ENCODE data around the gene RSL1D1.

RSL1D1 gene

GRCh38 chr16:11886881-11887280 lies 35.5 kb upstream of the RSL1D1 start:
- DNase-seq (no peak), ATAC-seq (ENCODE audit: insufficient read depth, low read depth) (no peak)
- Histone ChIP-seq H4K20me1 (ENCODE audit: insufficient read depth, low read length) (no peaks in the 10 kb centered on the region), H2AFZ (ENCODE audit: low read depth, low read length) (no peak overlapping the region), H3K9ac (ENCODE audit: low read depth, low read length) (no peak overlapping the region), H3K27me3 (ENCODE audit: insufficient read depth, low read length, poor library complexity) (no peaks in the 10 kb centered on the region), H3K36me3 (ENCODE audit: insufficient read depth, low read length) (peaks cover 85% of the 10 kb centered on the region), H3K79me2 (ENCODE audit: insufficient read depth, low read length) (peaks cover 5% of the 10 kb centered on the region; the same call in 1 of the 2 replicates), H3K27ac (ENCODE audit: low read length) (no peak overlapping the region), H3K4me1 (ENCODE audit: insufficient read depth, low read length) (no peaks in the 10 kb centered on the region), H3K4me2 (ENCODE audit: insufficient read depth, low read length) (no peak overlapping the region), H3K4me3 (ENCODE audit: low read depth in 1 of 2, low read length in 2 of 2) (no peak overlapping the region), H3K9me3 (ENCODE audit: insufficient read depth, low read length, severe bottlenecking) (no peaks in the 10 kb centered on the region)
- TF ChIP-seq CTCF (IDR thresholded peaks at IDR 0.05; ENCODE audit: borderline replicate concordance, extremely low read depth, low read length, poor library complexity, severe bottlenecking): no peak
- TF ChIP-seq EZH2 (IDR thresholded peaks at IDR 0.05; ENCODE audit: borderline replicate concordance, low read depth, low read length, severe bottlenecking): no peak

- Histone ChIP-seq H3K9ac (ENCODE audit: low read depth, low read length) (no peak overlapping the region), H3K36me3 (ENCODE audit: insufficient read depth, low read length) (peaks cover 90% of the 10 kb centered on the region), H3K4me3 (ENCODE audit: low read depth in 1 of 2, low read length in 2 of 2) (no peak overlapping the region), H2AFZ (ENCODE audit: low read depth, low read length) (no peak overlapping the region), H3K79me2 (ENCODE audit: insufficient read depth, low read length) (peaks cover 4% of the 10 kb centered on the region; the same call in 1 of the 2 replicates), H3K27ac (ENCODE audit: low read length) (no peak overlapping the region), H4K20me1 (ENCODE audit: insufficient read depth, low read length) (no peaks in the 10 kb centered on the region), H3K27me3 (ENCODE audit: insufficient read depth, low read length, poor library complexity) (no peaks in the 10 kb centered on the region), H3K4me1 (ENCODE audit: insufficient read depth, low read length) (no peaks in the 10 kb centered on the region), H3K9me3 (ENCODE audit: insufficient read depth, low read length, severe bottlenecking) (no peaks in the 10 kb centered on the region), H3K4me2 (ENCODE audit: insufficient read depth, low read length) (no peak overlapping the region)
- ATAC-seq (ENCODE audit: insufficient read depth, low read depth): no peak
- no peak for TF ChIP-seq EZH2 (IDR thresholded peaks at IDR 0.05; ENCODE audit: borderline replicate concordance, low read depth, low read length, severe bottlenecking)
- TF ChIP-seq CTCF (IDR thresholded peaks at IDR 0.05; ENCODE audit: borderline replicate concordance, extremely low read depth, low read length, poor library complexity, severe bottlenecking): no peak
- no peak for DNase-seq
Observed at GRCh38 chr16:11884035-11884434, 32.7 kb upstream of the RSL1D1 start.

GRCh38 chr16:11880007-11880406 lies 28.7 kb upstream of the RSL1D1 start:
- no peak overlapping the region for H2AFZ ChIP-seq (ENCODE audit: low read depth, low read length)
- no peak overlapping the region for H3K4me3 ChIP-seq (ENCODE audit: low read depth in 1 of 2, low read length in 2 of 2)
- H3K4me2 ChIP-seq (ENCODE audit: insufficient read depth, low read length): no peak overlapping the region
- peaks cover 5% of the 10 kb centered on the region; the same call in 1 of the 2 replicates for H4K20me1 ChIP-seq (ENCODE audit: insufficient read depth, low read length)
- ATAC-seq (ENCODE audit: insufficient read depth, low read depth) (no peak), DNase-seq (no peak)
- peaks cover 88% of the 10 kb centered on the region for H3K36me3 ChIP-seq (ENCODE audit: insufficient read depth, low read length)
- TF ChIP-seq CTCF (IDR thresholded peaks at IDR 0.05; ENCODE audit: borderline replicate concordance, extremely low read depth, low read length, poor library complexity, severe bottlenecking) (peak; percentile 4), EZH2 (IDR thresholded peaks at IDR 0.05; ENCODE audit: borderline replicate concordance, low read depth, low read length, severe bottlenecking) (no peak)
- H3K9ac ChIP-seq (ENCODE audit: low read depth, low read length): no peak overlapping the region
- H3K79me2 ChIP-seq (ENCODE audit: insufficient read depth, low read length): peaks cover 16% of the 10 kb centered on the region
- no peaks in the 10 kb centered on the region for H3K27me3 ChIP-seq (ENCODE audit: insufficient read depth, low read length, poor library complexity)
- no peaks in the 10 kb centered on the region for H3K9me3 ChIP-seq (ENCODE audit: insufficient read depth, low read length, severe bottlenecking)
- no peaks in the 10 kb centered on the region for H3K4me1 ChIP-seq (ENCODE audit: insufficient read depth, low read length)
- H3K27ac ChIP-seq (ENCODE audit: low read length): no peak overlapping the region

- Histone ChIP-seq H3K4me3 (ENCODE audit: low read depth in 1 of 2, low read length in 2 of 2) (no peak overlapping the region), H3K9me3 (ENCODE audit: insufficient read depth, low read length, severe bottlenecking) (no peaks in the 10 kb centered on the region), H3K27me3 (ENCODE audit: insufficient read depth, low read length, poor library complexity) (no peaks in the 10 kb centered on the region), H3K36me3 (ENCODE audit: insufficient read depth, low read length) (peaks cover 91% of the 10 kb centered on the region), H3K79me2 (ENCODE audit: insufficient read depth, low read length) (peaks cover 23% of the 10 kb centered on the region), H3K9ac (ENCODE audit: low read depth, low read length) (no peak overlapping the region), H2AFZ (ENCODE audit: low read depth, low read length) (no peak overlapping the region), H4K20me1 (ENCODE audit: insufficient read depth, low read length) (peaks cover 5% of the 10 kb centered on the region; the same call in 1 of the 2 replicates), H3K4me2 (ENCODE audit: insufficient read depth, low read length) (no peak overlapping the region), H3K27ac (ENCODE audit: low read length) (no peak overlapping the region), H3K4me1 (ENCODE audit: insufficient read depth, low read length) (no peaks in the 10 kb centered on the region)
- DNase-seq: no peak
- no peak for TF ChIP-seq EZH2 (IDR thresholded peaks at IDR 0.05; ENCODE audit: borderline replicate concordance, low read depth, low read length, severe bottlenecking)
- TF ChIP-seq CTCF (IDR thresholded peaks at IDR 0.05; ENCODE audit: borderline replicate concordance, extremely low read depth, low read length, poor library complexity, severe bottlenecking): no peak
- ATAC-seq (ENCODE audit: insufficient read depth, low read depth): no peak
Observed at GRCh38 chr16:11877374-11877773, 26.0 kb upstream of the RSL1D1 start.
